Parathyroid adenoma (tissue), 2 donors: Measurements from ENCODE around the gene CBR1.
"Not testable (repeated sequence)": the region's sequence is repeated elsewhere in the genome, so short reads cannot be mapped to it uniquely, and the experiment has no call there.

Source experiments
- H2AFZ ChIP-seq: fragments of 300-600 bp; sonication (generic); one replicate; pipeline ENCODE4 v1.7.0; 2017; ENCODE audit warnings: antibody characterized with exemption, mild to moderate bottlenecking
- H3K27ac ChIP-seq: fragments of 300-600 bp; sonication (generic); one replicate; pipeline ENCODE4 v1.7.0; 2017
- H3K27me3 ChIP-seq: fragments of 300-600 bp; sonication (generic); one replicate; pipeline ENCODE4 v1.7.0; 2017; ENCODE audit warnings: low read length; ENCODE audit not compliant: control insufficient read depth, insufficient read depth
- H3K36me3 ChIP-seq: fragments of 300-600 bp; sonication (generic); one replicate; pipeline ENCODE4 v1.7.0; 2017; ENCODE audit warnings: low read length; ENCODE audit not compliant: control insufficient read depth, insufficient read depth
- H3K4me1 ChIP-seq: fragments of 300-600 bp; sonication (generic); one replicate; pipeline ENCODE4 v1.7.0; 2017; ENCODE audit warnings: control low read depth
- H3K4me2 ChIP-seq: fragments of 300-600 bp; sonication (generic); one replicate; pipeline ENCODE4 v1.7.0; 2017; ENCODE audit warnings: low read length
- H3K4me3 ChIP-seq: fragments of 300-600 bp; sonication (generic); one replicate; pipeline ENCODE4 v1.7.0; 2017; ENCODE audit warnings: low read depth, low read length
- H3K79me2 ChIP-seq: fragments of 300-600 bp; sonication (generic); one replicate; pipeline ENCODE4 v1.7.0; 2017; ENCODE audit warnings: control low read depth
- H3K9ac ChIP-seq: fragments of 300-600 bp; sonication (generic); one replicate; pipeline ENCODE4 v1.7.0; 2017; ENCODE audit warnings: mild to moderate bottlenecking
- H3K9me3 ChIP-seq: fragments of 300-600 bp; sonication (generic); one replicate; pipeline ENCODE4 v1.7.0; 2017; ENCODE audit warnings: low read length; ENCODE audit not compliant: control insufficient read depth
- CTCF ChIP-seq: fragments of 300-600 bp; sonication (generic); IDR thresholded peaks from one replicate; pipeline ENCODE4 v1.7.0; 2017; ENCODE audit warnings: antibody characterized with exemption, mild to moderate bottlenecking
- donor health status: primary hyperparathyroidism.

The CBR1 gene

GRCh38 chr21:36097427-36098181, 27.8 kb downstream of the CBR1 start:
- Histone ChIP-seq H3K9me3 (no peaks in the 10 kb centered on the region), H3K4me2 (no peak overlapping the region), H2AFZ (no peak overlapping the region), H3K4me1 (no peaks in the 10 kb centered on the region), H3K27ac (no peak overlapping the region), H3K9ac (no peak overlapping the region), H3K79me2 (no peaks in the 10 kb centered on the region), H3K36me3 (no peaks in the 10 kb centered on the region), H3K27me3 (no peaks in the 10 kb centered on the region), H3K4me3 (no peak overlapping the region)
- TF ChIP-seq CTCF, result no peak

- Histone ChIP-seq H2AFZ (no peak overlapping the region), H3K9me3 (no peaks in the 10 kb centered on the region), H3K79me2 (no peaks in the 10 kb centered on the region), H3K27me3 (no peaks in the 10 kb centered on the region), H3K4me1 (no peaks in the 10 kb centered on the region), H3K36me3 (no peaks in the 10 kb centered on the region), H3K4me3 (no peak overlapping the region), H3K4me2 (no peak overlapping the region), H3K27ac (no peak overlapping the region), H3K9ac (no peak overlapping the region)
- TF ChIP-seq CTCF, result no peak
Measured at GRCh38 chr21:36098182-36098532, 28.3 kb downstream of the CBR1 start.

GRCh38 chr21:36099000-36099399, 29.2 kb downstream of the CBR1 start:
- Histone ChIP-seq H3K27me3 (no peaks in the 10 kb centered on the region), H3K4me2 (no peak overlapping the region), H3K4me3 (no peak overlapping the region), H3K9me3 (no peaks in the 10 kb centered on the region), H3K27ac (no peak overlapping the region), H3K9ac (no peak overlapping the region), H3K36me3 (no peaks in the 10 kb centered on the region), H3K4me1 (no peaks in the 10 kb centered on the region), H2AFZ (no peak overlapping the region), H3K79me2 (no peaks in the 10 kb centered on the region)
- TF ChIP-seq CTCF, result no peak

- H3K4me1 ChIP-seq, H3K27ac ChIP-seq, H3K4me3 ChIP-seq, H3K4me2 ChIP-seq, H3K27me3 ChIP-seq, H3K9me3 ChIP-seq, H3K36me3 ChIP-seq, H3K79me2 ChIP-seq, H3K9ac ChIP-seq, H2AFZ ChIP-seq: not testable (repeated sequence)
Measured at GRCh38 chr21:36099695-36100211, 29.9 kb downstream of the CBR1 start.

GRCh38 chr21:36100971-36101641, 31.3 kb downstream of the CBR1 start:
- H2AFZ ChIP-seq, result no peak overlapping the region
- no peak overlapping the region for H3K4me2 ChIP-seq
- H3K4me3 ChIP-seq, result no peak overlapping the region
- H3K27me3 ChIP-seq, result no peaks in the 10 kb centered on the region
- H3K4me1 ChIP-seq, result no peaks in the 10 kb centered on the region
- no peak overlapping the region for H3K27ac ChIP-seq
- TF ChIP-seq CTCF, result no peak
- no peaks in the 10 kb centered on the region for H3K79me2 ChIP-seq
- H3K36me3 ChIP-seq, result no peaks in the 10 kb centered on the region
- H3K9me3 ChIP-seq, result no peaks in the 10 kb centered on the region
- H3K9ac ChIP-seq, result no peak overlapping the region
